Endothelial cell of umbilical vein (primary cell): ENCODE measurements around the gene MECR. TPM values are rescaled to one million over a fixed set of nuclear protein-coding genes. Genes with fewer than 3 reads are reported as not detected.

Experiments
- BruUV-seq: library from RNA; stranded (reverse); fragments of 400-500 nt; replicated peaks from 2 replicates; lab custom pipeline; 2021; lab: Mats Ljungman, UMichigan
- CTCF ChIA-PET: fragments of 300-600, 350-600 bp; sonication (Branson Sonifier 250); formaldehyde crosslinking; loops from one replicate; lab custom pipeline; 2021; ENCODE audit warnings: antibody characterized with exemption, inconsistent platforms; lab: Charles Lee
- POLR2A ChIA-PET: fragments of 300-600, 350-600 bp; sonication (Branson Sonifier 250); formaldehyde crosslinking; loops from one replicate; lab custom pipeline; 2021; ENCODE audit warnings: antibody characterized with exemption, inconsistent platforms; lab: Charles Lee
- DNase-seq: peaks from one replicate; pipeline ENCODE4 v3.0.0-alpha.2; 2011; ENCODE audit warnings: low read depth, low spot score
- FAIRE-seq: peaks from 2 replicates; lab custom pipeline; 2011; peaks lifted over from hg19 to GRCh38; lab: Jason Lieb, UNC
- H2AFZ ChIP-seq: 2 replicates; pipeline ENCODE4 v1.6.0; 2012; ENCODE audit warnings: low read depth, low read length, control low read depth, inconsistent platforms
- H3K27ac ChIP-seq: 2 replicates; pipeline ENCODE4 v1.5.1; 2011; ENCODE audit warnings: low read depth, mild to moderate bottlenecking, control low read depth, low read length, moderate library complexity; ENCODE audit not compliant: insufficient read depth
- H3K27me3 ChIP-seq, 2 experiments: 2 replicates each; pipeline versions ENCODE4 v1.6.0 to v1.6.1; 2011; ENCODE audit warnings: low read length in 2 of 2, mixed read lengths in 1 of 2; ENCODE audit not compliant: control insufficient read depth in 2 of 2, insufficient read depth in 2 of 2
- H3K36me3 ChIP-seq, 2 experiments: 2 replicates in 1 of 2; 3 replicates in 1 of 2; pipeline ENCODE4 v1.5.1; 2011; ENCODE audit warnings: low read length in 2 of 2, mild to moderate bottlenecking in 1 of 2, moderate library complexity in 1 of 2; ENCODE audit not compliant: control insufficient read depth in 2 of 2, insufficient read depth in 2 of 2; ENCODE audit errors: extremely low read depth in 1 of 2
- H3K4me1 ChIP-seq: 3 replicates; pipeline ENCODE4 v1.5.1; 2011; ENCODE audit warnings: mild to moderate bottlenecking, low read length; ENCODE audit not compliant: control insufficient read depth, insufficient read depth; ENCODE audit errors: extremely low read depth
- H3K4me2 ChIP-seq: 2 replicates; pipeline ENCODE4 v1.6.1; 2011; ENCODE audit warnings: low read length, control low read depth, mixed read lengths; ENCODE audit not compliant: insufficient read depth
- H3K4me3 ChIP-seq, 3 experiments: fragments of 200-600 bp in 1 of 3; sonication (generic), shearing (Covaris generic) in 1 of 3; replicated peaks in 1 of 3; 2 replicates each; pipeline ENCODE4 v1.5.1; 2011 to 2016; ENCODE audit warnings: control low read depth in 3 of 3, low read length in 3 of 3, mild to moderate bottlenecking in 2 of 3, inconsistent platforms in 1 of 3, low read depth in 1 of 3, moderate library complexity in 1 of 3; ENCODE audit not compliant: insufficient read depth in 1 of 3
- H3K79me2 ChIP-seq: 2 replicates; pipeline ENCODE4 v1.6.0; 2012; ENCODE audit warnings: low read length, inconsistent platforms; ENCODE audit not compliant: control insufficient read depth, insufficient read depth
- H3K9ac ChIP-seq: replicated peaks from 2 replicates; pipeline ENCODE3; 2011; ENCODE audit warnings: low read length, control low read depth; ENCODE audit not compliant: insufficient read depth; ENCODE audit errors: extremely low read depth
- H3K9me1 ChIP-seq: replicated peaks from 3 replicates; pipeline ENCODE4 v1.6.0; 2011; ENCODE audit warnings: mild to moderate bottlenecking, low read length; ENCODE audit not compliant: control insufficient read depth, insufficient read depth; ENCODE audit errors: extremely low read depth
- H3K9me3 ChIP-seq: replicated peaks from 2 replicates; pipeline ENCODE4 v1.5.1; 2012; ENCODE audit warnings: low read length, inconsistent platforms; ENCODE audit not compliant: control insufficient read depth, insufficient read depth
- H4K20me1 ChIP-seq: replicated peaks from 2 replicates; pipeline ENCODE3; 2011; ENCODE audit warnings: mild to moderate bottlenecking, low read length; ENCODE audit not compliant: control insufficient read depth, insufficient read depth; ENCODE audit errors: extremely low read depth
- CTCF ChIP-seq, 2 donors: IDR thresholded peaks; 1 replicate in 1 of 2; 2 replicates in 1 of 2; pipeline ENCODE4 v1.5.1; 2011; ENCODE audit warnings: low read length in 2 of 2, mild to moderate bottlenecking in 2 of 2, moderate library complexity in 2 of 2, control low read depth in 1 of 2, inconsistent platforms in 1 of 2, low read depth in 1 of 2; ENCODE audit not compliant: insufficient read depth in 1 of 2; ENCODE audit errors: extremely low read depth in 1 of 2
- FOS ChIP-seq: IDR thresholded peaks from 2 replicates; pipeline ENCODE4 v1.6.1; 2011; ENCODE audit warnings: mild to moderate bottlenecking, low read length, moderate library complexity, borderline replicate concordance; ENCODE audit not compliant: insufficient read depth
- JUN ChIP-seq: IDR thresholded peaks from 2 replicates; pipeline ENCODE4 v1.6.1; 2011; ENCODE audit warnings: borderline replicate concordance, low read depth; ENCODE audit not compliant: insufficient read length, insufficient read depth
- MAX ChIP-seq: IDR thresholded peaks from 2 replicates; pipeline ENCODE4 v1.6.1; 2011; ENCODE audit not compliant: insufficient read depth, insufficient read length
- MYC ChIP-seq: IDR thresholded peaks from one replicate; pipeline ENCODE4 v1.6.1; 2011; ENCODE audit warnings: mild to moderate bottlenecking, low read depth, low read length
- POLR2A ChIP-seq: IDR thresholded peaks from 2 replicates; pipeline ENCODE4 v1.6.1; 2012; ENCODE audit warnings: low read depth, mild to moderate bottlenecking, control low read depth, low read length
- dilution Hi-C: fragments of 300-500 bp; cut with MboI; formaldehyde crosslinking; loops from one replicate; pipeline ENCODE4 v1.15.0; 2019; ENCODE audit warnings: low sequenced_read_pairs; ENCODE audit not compliant: extremely low pct_ligation_motif_present
- intact Hi-C: fragments of 100-400 bp; cut with micrococcal nuclease; formaldehyde crosslinking; loops from one replicate; pipeline ENCODE4 v1.10.0; 2022
- polyA plus RNA-seq, 4 experiments: library from polyadenylated mRNA; depleted of rRNA in 3 of 4; stranded (reverse) in 3 of 4; unstranded in 1 of 4; fragments of >200 nt; gene quantifications; 2 replicates each; pipeline versions ENCODE4 v1.2.1 to v1.2.3, GENCODE V29; 2011 to 2012; ENCODE audit warnings: missing spikeins in 1 of 4
- total RNA-seq: library from RNA; stranded (reverse); gene quantifications from 2 replicates; pipeline ENCODE4 v1.2.3, GENCODE V29; 2021

The MECR gene
- total and polyA plus RNA-seq, 2 donors (not counting 3 experiments of a cell fraction or from before 2014, with no cell fraction given) = 24.6 to 30.1 TPM

GRCh38 chr1:29269382-29269781 is 38.6 kb upstream of the MECR start:
- ChIA-PET POLR2A (no interaction called here), CTCF (interaction anchor here (1.5 kb wide), 1 partner anchor 1111 kb away, joined by 3 read pairs; no protein-coding TSS in a partner anchor)
- H3K4me1 ChIP-seq = no peaks in the 10 kb centered on the region
- no peak for FAIRE-seq
- no peak overlapping the region for H2AFZ ChIP-seq
- H3K79me2 ChIP-seq = no peaks in the 10 kb centered on the region
- no peaks in the 10 kb centered on the region for H3K9me3 ChIP-seq
- H3K9ac ChIP-seq = no peak overlapping the region
- intact Hi-C loops (no loop called here), dilution Hi-C loops (no loop called here)
- no peaks in the 10 kb centered on the region for H4K20me1 ChIP-seq
- H3K27me3 ChIP-seq = peaks cover 6 to 11% of the 10 kb centered on the region in 2 experiments
- no peak for DNase-seq
- no peaks in the 10 kb centered on the region for H3K36me3 ChIP-seq
- BruUV-seq = no TSS peak
- H3K27ac ChIP-seq = no peak overlapping the region
- no peak for TF ChIP-seq MAX
- no peak for TF ChIP-seq CTCF (IDR thresholded peaks at IDR 0.05; ENCODE audit: extremely low read depth in 1 of 2, insufficient read depth in 1 of 2, low read depth in 1 of 2, low read length in 2 of 2)
- no peak for TF ChIP-seq MYC
- no peak for TF ChIP-seq FOS
- TF ChIP-seq POLR2A = no peak
- TF ChIP-seq JUN = no peak
- H3K9me1 ChIP-seq = no peaks in the 10 kb centered on the region
- H3K4me2 ChIP-seq = no peak overlapping the region
- H3K4me3 ChIP-seq = no peak overlapping the region
